Cardiac muscle cell (in vitro differentiated cells and primary cell): Measurements from ENCODE around the gene MSH3. TPM values are rescaled to one million over a fixed set of nuclear protein-coding genes. Genes with fewer than 3 reads are reported as not detected.
"Not testable (repeated sequence)": the region's sequence is repeated elsewhere in the genome, so short reads cannot be mapped to it uniquely, and the experiment has no call there.

Source experiments
- DNase-seq, 2 donors: peaks; one replicate each; pipeline versions ENCODE4 v3.0.0 to v3.0.0-alpha.2; 2010 to 2017; ENCODE audit warnings: low read depth in 1 of 2, low spot score in 1 of 2
- H3K27ac ChIP-seq: fragments of 200-600 bp; sonication (generic); 2 replicates; pipeline ENCODE4 v1.5.1; 2016
- H3K27me3 ChIP-seq: fragments of 200-600 bp; sonication (generic); 2 replicates; pipeline ENCODE4 v1.6.0; 2016; ENCODE audit warnings: control low read depth
- H3K36me3 ChIP-seq: fragments of 200-600 bp; sonication (generic); 2 replicates; pipeline ENCODE4 v1.5.1; 2016; ENCODE audit warnings: control low read depth
- H3K4me1 ChIP-seq: fragments of 200-600 bp; sonication (generic); 2 replicates; pipeline ENCODE4 v1.8.1; 2017; ENCODE audit warnings: low read depth, mild to moderate bottlenecking, mixed run types
- H3K4me3 ChIP-seq: fragments of 200-600 bp; sonication (generic); 2 replicates; pipeline ENCODE4 v1.5.1; 2016; ENCODE audit warnings: mild to moderate bottlenecking
- H3K9me3 ChIP-seq: fragments of 200-600 bp; sonication (generic); 2 replicates; pipeline ENCODE4 v1.5.1; 2017; ENCODE audit warnings: low read depth, mild to moderate bottlenecking, control low read depth
- CTCF ChIP-seq: IDR thresholded peaks from 2 replicates; pipeline ENCODE4 v1.5.1; 2012; ENCODE audit warnings: low read depth, mild to moderate bottlenecking, low read length
- polyA plus RNA-seq: library from polyadenylated mRNA; unstranded; fragments of >200 nt; fragmentation: Nextera tagmentation; extraction: Ambion mirVana; gene quantifications from 2 replicates; pipeline ENCODE4 v1.2.1, GENCODE V29; 2016
- total RNA-seq: library from RNA; depleted of rRNA; stranded (reverse); fragments of >200 nt; gene quantifications from 2 replicates; pipeline ENCODE4 v1.2.3, GENCODE V29; 2016

MSH3 gene
- total and polyA plus RNA-seq, 2 experiments from 2014 or later, result 11.3 to 11.4 TPM

DNA sequence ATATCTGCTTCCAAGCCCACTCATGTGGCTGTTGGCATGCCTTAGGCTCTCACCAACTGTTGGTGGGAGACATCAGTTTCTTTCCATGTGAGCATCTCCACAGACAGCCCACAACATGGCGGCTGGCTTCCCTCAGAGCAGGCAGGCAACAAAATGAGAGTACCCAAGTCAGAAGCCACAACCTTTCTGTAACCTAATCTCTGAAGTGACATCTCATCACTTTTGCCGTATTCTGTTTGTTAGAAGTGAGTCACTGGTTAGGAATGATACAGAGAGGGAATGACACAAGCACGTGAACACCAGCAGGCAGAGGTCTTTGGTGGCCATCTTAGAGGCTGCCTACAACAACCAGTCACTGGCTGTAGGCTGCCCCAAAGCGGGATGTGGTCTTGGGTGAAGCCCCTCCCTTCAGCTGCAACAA lies 217.1 kb downstream of the MSH3 start:
- no peak for TF ChIP-seq CTCF
- peak in 1 of 2 donors; percentile 48 for DNase-seq
- no peaks in the 10 kb centered on the region for H3K27me3 ChIP-seq
- H3K4me1 ChIP-seq, result no peaks in the 10 kb centered on the region
- no peaks in the 10 kb centered on the region for H3K9me3 ChIP-seq
- H3K36me3 ChIP-seq, result peaks cover 6% of the 10 kb centered on the region
- no peak overlapping the region for H3K4me3 ChIP-seq
- no peak overlapping the region for H3K27ac ChIP-seq

DNA sequence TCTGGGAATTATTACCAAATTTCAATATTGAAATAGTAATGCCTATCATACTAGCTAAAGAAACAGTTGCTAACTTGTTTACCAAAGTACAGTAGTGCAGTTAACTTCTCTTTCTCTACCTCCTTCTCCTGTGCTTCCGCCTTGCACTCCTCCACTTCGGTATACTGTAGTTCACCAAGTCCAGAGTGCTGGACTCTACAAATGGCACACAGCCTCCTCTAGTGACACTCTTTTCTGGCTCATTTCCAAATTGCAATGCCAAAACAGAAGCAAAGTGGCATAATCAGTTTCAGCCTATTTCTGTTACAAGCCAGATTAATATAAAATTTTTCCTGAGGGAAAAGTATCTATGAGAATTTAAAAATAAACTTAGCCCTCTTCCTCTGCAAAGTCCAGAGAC lies 219.7 kb downstream of the MSH3 start:
- Histone ChIP-seq H3K4me1 (no peaks in the 10 kb centered on the region), H3K27me3 (no peaks in the 10 kb centered on the region), H3K4me3 (no peak overlapping the region), H3K27ac (no peak overlapping the region), H3K36me3 (peaks cover 6% of the 10 kb centered on the region), H3K9me3 (no peaks in the 10 kb centered on the region)
- DNase-seq, result no peak
- TF ChIP-seq CTCF, result no peak

GRCh38 chr5:80877592-80877991 lies 223.1 kb downstream of the MSH3 start:
- Histone ChIP-seq H3K27me3 (no peaks in the 10 kb centered on the region), H3K4me1 (no peaks in the 10 kb centered on the region), H3K36me3 (peaks cover 6% of the 10 kb centered on the region), H3K4me3 (no peak overlapping the region), H3K9me3 (no peaks in the 10 kb centered on the region), H3K27ac (no peak overlapping the region)
- no peak for DNase-seq
- no peak for TF ChIP-seq CTCF

DNA sequence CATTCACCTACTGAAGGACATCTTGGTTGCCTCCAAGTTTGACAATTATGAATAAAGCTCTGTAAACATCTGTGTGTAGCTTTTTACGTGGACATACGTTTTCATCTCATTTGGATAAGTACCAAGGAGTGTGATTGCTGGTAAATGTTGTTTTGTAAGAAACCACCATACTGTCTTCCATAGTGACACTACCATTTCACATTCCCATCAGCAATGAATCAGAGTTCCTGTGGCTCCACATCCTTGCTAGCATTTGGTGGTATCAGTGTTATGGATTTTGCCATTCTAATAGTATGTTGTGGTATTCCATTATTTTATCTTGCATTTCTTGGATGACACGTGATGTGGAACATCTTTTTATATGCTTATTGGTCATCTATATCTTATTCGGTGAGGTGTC lies 227.3 kb downstream of the MSH3 start:
- Histone ChIP-seq H3K36me3 (no peaks in the 10 kb centered on the region), H3K27ac (no peak overlapping the region), H3K4me3 (no peak overlapping the region), H3K27me3 (no peaks in the 10 kb centered on the region), H3K9me3 (no peaks in the 10 kb centered on the region), H3K4me1 (no peaks in the 10 kb centered on the region)
- DNase-seq, result no peak
- TF ChIP-seq CTCF, result no peak

DNA sequence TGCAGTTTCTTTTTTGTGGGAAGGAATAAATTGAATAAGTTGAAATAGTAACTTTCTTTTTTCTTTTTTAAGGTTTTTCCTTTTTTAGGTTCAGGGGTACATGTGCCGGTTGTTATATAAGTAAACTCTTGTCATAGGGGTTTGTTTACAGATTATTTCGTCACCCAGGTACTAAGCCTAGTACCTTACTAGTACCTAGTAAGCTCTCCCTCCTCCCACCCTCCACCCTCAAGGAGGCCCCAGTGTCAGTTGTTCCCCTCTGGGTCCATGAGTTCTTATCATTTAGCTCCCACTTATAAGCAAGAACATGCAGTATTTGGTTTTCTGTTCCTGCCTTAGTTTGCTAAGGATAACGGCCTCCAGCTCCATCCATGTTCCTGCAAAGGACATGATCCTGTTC lies 228.9 kb downstream of the MSH3 start:
- H3K4me3 ChIP-seq, H3K4me1 ChIP-seq, H3K9me3 ChIP-seq, DNase-seq, H3K27ac ChIP-seq, H3K27me3 ChIP-seq, H3K36me3 ChIP-seq: not testable (repeated sequence)

DNA sequence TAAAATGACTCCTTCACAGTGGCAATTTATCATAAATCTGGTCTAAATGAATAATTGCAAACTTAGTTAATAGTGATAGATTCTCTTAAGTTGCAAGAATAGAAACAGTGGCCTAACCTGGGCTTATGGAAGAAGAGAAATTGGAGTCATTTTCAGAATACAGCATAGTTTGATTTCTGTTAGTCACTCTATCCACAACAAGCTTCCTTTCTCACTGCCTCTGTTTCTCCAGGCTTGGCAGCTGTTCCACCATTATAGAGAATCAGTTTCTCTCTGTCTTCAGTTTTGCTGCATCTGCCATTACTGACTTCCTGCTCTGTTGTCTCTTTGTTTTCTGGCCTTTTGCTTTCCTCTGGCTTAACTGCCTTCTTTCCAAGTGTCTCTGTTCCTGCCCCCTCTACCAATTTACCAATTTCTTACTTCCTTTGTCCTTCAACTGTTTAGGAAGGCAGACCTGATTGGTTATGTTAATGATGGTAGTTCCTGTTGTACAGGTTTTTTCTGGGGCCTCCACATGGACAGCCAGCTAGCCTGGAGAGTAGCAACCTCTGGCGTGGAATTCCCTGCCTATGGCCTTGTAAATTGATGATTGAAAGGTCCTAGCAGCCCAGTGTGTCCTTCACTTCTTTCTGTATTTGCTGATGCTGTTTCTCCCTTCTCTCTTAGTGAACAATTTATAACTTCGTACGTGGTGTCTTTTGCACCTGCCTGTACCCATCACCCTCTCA lies 229.8 kb downstream of the MSH3 start:
- no peak for TF ChIP-seq CTCF
- Histone ChIP-seq H3K9me3 (no peaks in the 10 kb centered on the region), H3K4me3 (no peak overlapping the region), H3K27me3 (no peaks in the 10 kb centered on the region), H3K36me3 (no peaks in the 10 kb centered on the region), H3K27ac (no peak overlapping the region), H3K4me1 (no peaks in the 10 kb centered on the region)
- no peak for DNase-seq
